Measurements from ENCODE around the gene ACSF2.
"Not testable (repeated sequence)": the region's sequence is repeated elsewhere in the genome, so short reads cannot be mapped to it uniquely, and the experiment has no call there.

The ACSF2 gene

DNA sequence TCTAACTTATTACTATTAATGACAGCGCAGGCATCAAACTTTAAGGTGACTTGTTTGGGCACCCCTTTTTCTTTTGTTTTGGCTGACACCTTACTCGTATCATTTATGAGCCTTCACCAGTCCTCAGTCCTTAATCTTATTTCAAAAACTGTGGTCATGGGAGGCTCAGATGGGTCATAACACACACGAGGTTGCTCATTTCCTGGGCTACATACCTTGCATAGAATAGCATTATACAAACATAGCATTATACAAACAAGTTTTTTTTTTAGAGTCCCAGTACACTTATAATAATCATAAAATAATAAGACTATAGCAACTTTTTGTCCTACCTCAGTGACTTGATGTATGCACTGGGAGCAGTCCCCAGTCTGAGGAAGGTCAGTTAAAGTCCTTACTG is 11.2 kb upstream of the ACSF2 start:
- Histone ChIP-seq H3K4me1 (ENCODE audit: control insufficient read depth, low read depth, low read length) (no peaks in the 10 kb centered on the region), H3K36me3 (ENCODE audit: control insufficient read depth, low read depth, low read length) (no peaks in the 10 kb centered on the region), H3K9ac (ENCODE audit: low read length) (no peak overlapping the region), H3K27ac (ENCODE audit: low read length) (no peak overlapping the region), H3K9me3 (ENCODE audit: control insufficient read depth, low read depth, low read length) (no peaks in the 10 kb centered on the region), H3K4me3 (ENCODE audit: low read length) (no peak overlapping the region), H3K27me3 (ENCODE audit: control insufficient read depth, insufficient read depth, low read length) (peaks cover 3% of the 10 kb centered on the region)

DNA sequence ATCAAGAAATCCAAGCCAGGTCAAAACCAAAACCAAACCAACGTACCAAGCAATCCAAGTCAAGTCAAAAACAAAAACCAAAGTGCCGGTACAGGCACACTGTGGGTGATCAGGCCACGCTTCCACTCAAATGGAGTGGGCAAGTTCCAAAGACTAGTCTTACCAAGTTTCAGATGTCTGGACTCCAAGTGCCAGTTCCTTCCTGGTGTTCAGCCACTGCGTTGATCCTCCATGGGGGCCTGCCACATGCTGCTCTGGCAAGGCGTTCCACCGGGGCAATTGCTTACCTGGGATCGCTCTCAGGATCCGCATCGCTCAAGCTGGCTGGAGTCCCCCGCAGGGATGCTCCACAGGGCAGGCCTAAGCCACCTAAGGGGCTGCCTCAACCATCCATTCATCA is 6.4 kb upstream of the ACSF2 start:
- H3K4me1 ChIP-seq (ENCODE audit: control insufficient read depth, low read depth, low read length); H3K9me3 ChIP-seq (ENCODE audit: control insufficient read depth, low read depth, low read length); H3K4me3 ChIP-seq (ENCODE audit: low read length); H3K36me3 ChIP-seq (ENCODE audit: control insufficient read depth, low read depth, low read length); H3K27me3 ChIP-seq (ENCODE audit: control insufficient read depth, insufficient read depth, low read length); H3K27ac ChIP-seq (ENCODE audit: low read length); H3K9ac ChIP-seq (ENCODE audit: low read length): not testable (repeated sequence)

DNA sequence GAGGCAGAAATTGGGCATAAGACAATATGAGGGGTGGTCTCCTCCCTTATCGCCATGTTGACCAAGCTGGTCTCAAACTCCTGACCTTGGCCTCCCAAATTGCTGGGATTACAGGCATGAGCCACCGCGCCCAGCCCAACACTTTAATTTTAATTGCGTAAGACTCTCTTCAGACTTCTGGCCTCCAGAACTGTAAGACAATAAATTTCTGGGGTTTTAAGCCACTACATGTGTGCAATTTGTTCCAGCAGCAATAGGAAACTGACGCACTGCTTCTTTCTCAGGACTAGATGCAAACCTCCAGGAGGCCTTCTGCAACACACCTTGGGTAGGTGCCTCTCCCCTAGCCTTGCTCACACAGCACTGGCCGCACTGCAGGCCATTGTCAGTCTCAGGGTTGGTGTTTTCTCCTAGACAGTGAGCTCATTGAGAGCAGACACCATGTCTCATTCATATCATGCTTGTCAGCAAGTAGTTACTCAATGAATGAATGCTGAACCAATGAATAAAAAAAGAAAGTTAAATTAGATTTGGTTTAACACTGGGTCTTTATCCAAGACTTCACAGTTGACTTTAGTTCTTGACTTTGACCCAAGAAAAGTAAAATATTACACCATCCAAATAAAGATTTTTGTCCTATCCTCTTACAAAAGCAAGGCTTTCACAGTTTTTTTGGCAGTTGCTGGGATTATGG is 5.5 kb upstream of the ACSF2 start:
- no peak overlapping the region for H3K27ac ChIP-seq (ENCODE audit: low read length)

GRCh38 chr17:50421308-50422051 is 4.5 kb upstream of the ACSF2 start:
- H3K27ac ChIP-seq (ENCODE audit: low read length) = no peak overlapping the region

More for the DNA sequence above, 5.5 kb upstream of the ACSF2 start:
- Histone ChIP-seq H3K27me3 (ENCODE audit: control insufficient read depth, insufficient read depth, low read length) (peaks cover 12% of the 10 kb centered on the region), H3K4me1 (ENCODE audit: control insufficient read depth, low read depth, low read length) (no peaks in the 10 kb centered on the region), H3K9me3 (ENCODE audit: control insufficient read depth, low read depth, low read length) (no peaks in the 10 kb centered on the region), H3K36me3 (ENCODE audit: control insufficient read depth, low read depth, low read length) (no peaks in the 10 kb centered on the region), H3K4me3 (ENCODE audit: low read length) (no peak overlapping the region), H3K9ac (ENCODE audit: low read length) (no peak overlapping the region)

DNA sequence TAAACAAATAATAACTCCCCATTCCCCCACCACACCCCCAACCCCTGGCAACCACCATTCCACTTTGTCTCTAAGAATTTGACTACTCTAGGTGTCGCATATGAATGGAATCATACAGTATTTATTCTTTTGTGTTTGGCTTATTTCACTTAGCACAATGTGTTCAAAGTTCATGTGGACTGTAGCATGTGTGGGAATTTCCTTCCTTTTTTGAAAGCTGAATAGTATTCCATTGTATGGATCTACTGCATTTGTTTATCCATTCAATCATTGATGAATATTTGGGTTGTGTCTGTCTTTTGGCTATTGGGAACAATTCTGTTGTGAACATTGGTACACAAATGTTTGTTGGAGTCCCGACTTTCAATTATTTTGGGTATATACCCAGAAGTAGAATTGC is 3.3 kb upstream of the ACSF2 start:
- no peaks in the 10 kb centered on the region for H3K9me3 ChIP-seq (ENCODE audit: control insufficient read depth, low read depth, low read length)
- peaks cover 7% of the 10 kb centered on the region for H3K4me1 ChIP-seq (ENCODE audit: control insufficient read depth, low read depth, low read length)
- peaks cover 15% of the 10 kb centered on the region for H3K27me3 ChIP-seq (ENCODE audit: control insufficient read depth, insufficient read depth, low read length)

More at GRCh38 chr17:50421308-50422051, 4.5 kb upstream of the ACSF2 start:
- no peak overlapping the region for H3K9ac ChIP-seq (ENCODE audit: low read length)
- no peaks in the 10 kb centered on the region for H3K36me3 ChIP-seq (ENCODE audit: control insufficient read depth, low read depth, low read length)
- peaks cover 15% of the 10 kb centered on the region for H3K27me3 ChIP-seq (ENCODE audit: control insufficient read depth, insufficient read depth, low read length)
- peaks cover under 1% of the 10 kb centered on the region for H3K4me1 ChIP-seq (ENCODE audit: control insufficient read depth, low read depth, low read length)
- no peaks in the 10 kb centered on the region for H3K9me3 ChIP-seq (ENCODE audit: control insufficient read depth, low read depth, low read length)
- no peak overlapping the region for H3K4me3 ChIP-seq (ENCODE audit: low read length)

GRCh38 chr17:50423553-50424159 is 2.4 kb upstream of the ACSF2 start:
- H3K27ac ChIP-seq (ENCODE audit: low read length) = no peak overlapping the region
- no peaks in the 10 kb centered on the region for H3K9me3 ChIP-seq (ENCODE audit: control insufficient read depth, low read depth, low read length)
- H3K4me1 ChIP-seq (ENCODE audit: control insufficient read depth, low read depth, low read length) = peaks cover 7% of the 10 kb centered on the region

More for the DNA sequence above, 3.3 kb upstream of the ACSF2 start:
- no peaks in the 10 kb centered on the region for H3K36me3 ChIP-seq (ENCODE audit: control insufficient read depth, low read depth, low read length)
- no peak overlapping the region for H3K9ac ChIP-seq (ENCODE audit: low read length)
- H3K27ac ChIP-seq (ENCODE audit: low read length) = no peak overlapping the region
- no peak overlapping the region for H3K4me3 ChIP-seq (ENCODE audit: low read length)

DNA sequence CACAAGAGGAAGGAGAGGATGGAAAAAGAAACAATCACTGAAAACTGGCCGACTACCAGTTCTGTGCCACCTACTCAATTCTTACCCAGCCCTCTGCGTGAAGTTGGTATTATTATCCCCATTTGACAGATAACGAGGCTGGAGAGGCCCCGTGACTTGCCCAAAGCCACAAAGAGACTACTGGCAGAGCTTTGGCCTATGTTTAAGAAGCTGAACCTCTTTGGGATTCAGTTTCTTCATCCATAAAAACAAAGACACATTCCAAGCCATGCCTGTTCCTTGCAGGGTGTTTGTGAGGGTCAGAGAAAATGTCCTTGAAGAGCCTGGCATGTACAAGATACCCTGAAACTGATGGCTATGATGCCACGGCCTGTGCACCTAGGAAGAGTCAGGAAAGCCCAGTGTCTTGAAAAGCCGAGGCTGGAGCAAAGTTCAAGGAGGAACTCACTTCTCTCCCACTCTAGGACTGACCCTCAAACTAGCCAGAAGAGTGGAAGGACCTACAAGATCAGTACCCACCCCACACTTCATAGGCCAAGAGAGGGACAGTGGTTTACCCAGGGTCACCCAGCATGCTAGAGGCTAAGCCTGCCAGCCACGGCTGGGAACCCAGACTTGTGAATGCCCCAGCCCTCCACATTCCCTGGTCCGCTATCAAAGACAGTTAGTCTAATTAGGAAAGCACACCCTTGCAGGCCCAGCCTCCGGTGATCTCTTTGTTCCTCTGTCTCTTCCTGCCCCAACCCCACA is 1.6 kb upstream of the ACSF2 start:
- peaks cover 7% of the 10 kb centered on the region for H3K4me1 ChIP-seq (ENCODE audit: control insufficient read depth, low read depth, low read length)
- H3K4me3 ChIP-seq (ENCODE audit: low read length) = no peak overlapping the region
- H3K27ac ChIP-seq (ENCODE audit: low read length) = no peak overlapping the region
- H3K9ac ChIP-seq (ENCODE audit: low read length) = no peak overlapping the region
- no peaks in the 10 kb centered on the region for H3K36me3 ChIP-seq (ENCODE audit: control insufficient read depth, low read depth, low read length)
- no peaks in the 10 kb centered on the region for H3K9me3 ChIP-seq (ENCODE audit: control insufficient read depth, low read depth, low read length)
- peaks cover 15% of the 10 kb centered on the region for H3K27me3 ChIP-seq (ENCODE audit: control insufficient read depth, insufficient read depth, low read length)

More at GRCh38 chr17:50423553-50424159, 2.4 kb upstream of the ACSF2 start:
- H3K27me3 ChIP-seq (ENCODE audit: control insufficient read depth, insufficient read depth, low read length) = peaks cover 15% of the 10 kb centered on the region
- no peaks in the 10 kb centered on the region for H3K36me3 ChIP-seq (ENCODE audit: control insufficient read depth, low read depth, low read length)
- no peak overlapping the region for H3K4me3 ChIP-seq (ENCODE audit: low read length)
- H3K9ac ChIP-seq (ENCODE audit: low read length) = no peak overlapping the region

DNA sequence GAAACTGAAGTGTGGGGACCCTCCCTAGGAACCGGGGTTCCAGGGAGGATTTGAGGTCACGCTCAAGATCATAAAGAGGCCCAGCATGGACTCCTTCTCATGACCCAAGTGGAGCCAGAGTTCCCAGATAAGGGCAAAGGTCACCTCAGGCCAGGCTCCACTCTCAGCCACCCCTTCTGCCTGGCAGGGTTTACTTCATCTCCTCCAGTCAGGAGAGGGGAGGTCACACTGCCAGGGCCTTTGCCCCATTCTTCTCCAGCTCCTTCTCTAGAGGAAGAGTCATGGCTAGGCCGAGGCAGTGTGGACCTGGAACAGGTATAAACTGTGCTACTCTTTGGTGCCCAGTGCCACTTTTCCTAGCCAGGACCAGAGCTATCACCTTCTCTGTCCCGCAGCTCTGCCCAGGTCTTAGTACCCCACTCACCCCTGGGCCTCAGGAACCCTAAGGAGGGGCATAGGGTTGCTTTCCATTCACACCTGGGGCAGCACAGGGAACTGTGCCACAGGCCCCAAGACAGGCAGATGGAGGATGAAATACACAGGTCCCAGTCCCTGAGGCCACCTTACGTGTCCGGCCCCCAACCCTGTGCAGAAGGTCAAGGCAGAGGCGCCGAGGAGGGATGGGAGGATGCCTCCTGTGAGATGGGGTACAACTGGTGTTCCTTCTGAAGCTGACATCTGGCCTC is 879 bp upstream of the ACSF2 start:
- peaks cover 7% of the 10 kb centered on the region for H3K4me1 ChIP-seq (ENCODE audit: control insufficient read depth, low read depth, low read length)

DNA sequence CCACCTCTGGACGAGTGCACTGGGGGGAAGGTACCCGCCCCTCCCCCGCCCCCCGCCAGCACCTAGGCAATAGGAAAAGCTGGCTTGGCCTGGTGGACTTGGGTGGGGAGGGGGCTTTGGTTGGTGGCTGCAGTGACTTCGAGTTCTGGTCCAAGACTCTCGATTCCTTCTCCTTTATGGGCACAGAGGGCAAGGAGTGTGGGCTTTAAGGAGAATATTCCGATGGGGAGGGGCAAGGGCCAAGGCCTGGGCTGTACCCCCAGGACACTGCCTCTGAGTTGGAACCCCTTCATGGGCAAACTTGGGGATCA is 409 bp downstream of the ACSF2 start:
- Histone ChIP-seq H3K9ac (ENCODE audit: low read length) (no peak overlapping the region), H3K27me3 (ENCODE audit: control insufficient read depth, insufficient read depth, low read length) (peaks cover 15% of the 10 kb centered on the region), H3K4me3 (ENCODE audit: low read length) (peak overlapping the region; percentile 63), H3K4me1 (ENCODE audit: control insufficient read depth, low read depth, low read length) (peaks cover 7% of the 10 kb centered on the region), H3K27ac (ENCODE audit: low read length) (no peak overlapping the region), H3K36me3 (ENCODE audit: control insufficient read depth, low read depth, low read length) (no peaks in the 10 kb centered on the region), H3K9me3 (ENCODE audit: control insufficient read depth, low read depth, low read length) (no peaks in the 10 kb centered on the region)

More for the DNA sequence above, 879 bp upstream of the ACSF2 start:
- Histone ChIP-seq H3K36me3 (ENCODE audit: control insufficient read depth, low read depth, low read length) (no peaks in the 10 kb centered on the region), H3K27ac (ENCODE audit: low read length) (no peak overlapping the region), H3K4me3 (ENCODE audit: low read length) (peak overlapping the region; percentile 63), H3K27me3 (ENCODE audit: control insufficient read depth, insufficient read depth, low read length) (peaks cover 15% of the 10 kb centered on the region), H3K9ac (ENCODE audit: low read length) (no peak overlapping the region), H3K9me3 (ENCODE audit: control insufficient read depth, low read depth, low read length) (no peaks in the 10 kb centered on the region)

- no peak overlapping the region for H3K27ac ChIP-seq (ENCODE audit: low read length)
- no peak overlapping the region for H3K9ac ChIP-seq (ENCODE audit: low read length)
- no peaks in the 10 kb centered on the region for H3K36me3 ChIP-seq (ENCODE audit: control insufficient read depth, low read depth, low read length)
- H3K4me3 ChIP-seq (ENCODE audit: low read length) = peak overlapping the region; percentile 63
- peaks cover 7% of the 10 kb centered on the region for H3K4me1 ChIP-seq (ENCODE audit: control insufficient read depth, low read depth, low read length)
- no peaks in the 10 kb centered on the region for H3K9me3 ChIP-seq (ENCODE audit: control insufficient read depth, low read depth, low read length)
- H3K27me3 ChIP-seq (ENCODE audit: control insufficient read depth, insufficient read depth, low read length) = peaks cover 15% of the 10 kb centered on the region
Observed at GRCh38 chr17:50426814-50427787, 1.1 kb downstream of the ACSF2 start.

Measured in iPS-18a (cell line).